Astrocyte of the spinal cord (primary cell): ENCODE results near the gene SLC31A1.

Experiments
- DNase-seq: peaks from one replicate; pipeline ENCODE4 v3.0.0; 2011; ENCODE audit warnings: low read depth, low spot score
- H3K4me3 ChIP-seq: 2 replicates; pipeline ENCODE4 v1.5.1; 2011; ENCODE audit warnings: low read depth, mild to moderate bottlenecking, low read length, moderate library complexity
- in situ Hi-C: cut with HindIII; loops from 2 replicates; pipeline ENCODE4 v1.10.0; 2017; ENCODE audit warnings: low sequenced_read_pairs
- TF ChIP-seq, protein P1 (sequence below): IDR thresholded peaks from 2 replicates; pipeline ENCODE4 v1.5.1; 2012; ENCODE audit warnings: low read depth, mild to moderate bottlenecking, low read length, inconsistent platforms

The SLC31A1 gene

GRCh38 chr9:113298311-113298710 lies 77.0 kb downstream of the SLC31A1 start:
- TF ChIP-seq, protein P1, sequence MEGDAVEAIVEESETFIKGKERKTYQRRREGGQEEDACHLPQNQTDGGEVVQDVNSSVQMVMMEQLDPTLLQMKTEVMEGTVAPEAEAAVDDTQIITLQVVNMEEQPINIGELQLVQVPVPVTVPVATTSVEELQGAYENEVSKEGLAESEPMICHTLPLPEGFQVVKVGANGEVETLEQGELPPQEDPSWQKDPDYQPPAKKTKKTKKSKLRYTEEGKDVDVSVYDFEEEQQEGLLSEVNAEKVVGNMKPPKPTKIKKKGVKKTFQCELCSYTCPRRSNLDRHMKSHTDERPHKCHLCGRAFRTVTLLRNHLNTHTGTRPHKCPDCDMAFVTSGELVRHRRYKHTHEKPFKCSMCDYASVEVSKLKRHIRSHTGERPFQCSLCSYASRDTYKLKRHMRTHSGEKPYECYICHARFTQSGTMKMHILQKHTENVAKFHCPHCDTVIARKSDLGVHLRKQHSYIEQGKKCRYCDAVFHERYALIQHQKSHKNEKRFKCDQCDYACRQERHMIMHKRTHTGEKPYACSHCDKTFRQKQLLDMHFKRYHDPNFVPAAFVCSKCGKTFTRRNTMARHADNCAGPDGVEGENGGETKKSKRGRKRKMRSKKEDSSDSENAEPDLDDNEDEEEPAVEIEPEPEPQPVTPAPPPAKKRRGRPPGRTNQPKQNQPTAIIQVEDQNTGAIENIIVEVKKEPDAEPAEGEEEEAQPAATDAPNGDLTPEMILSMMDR: no peak
- in situ Hi-C loops: no loop called here
- H3K4me3 ChIP-seq: no peak overlapping the region
- no peak for DNase-seq

GRCh38 chr9:113298924-113299770 lies 77.8 kb downstream of the SLC31A1 start:
- no peak for DNase-seq
- H3K4me3 ChIP-seq: no peak overlapping the region
- in situ Hi-C loops: no loop called here
- TF ChIP-seq, protein P1: no peak

DNA sequence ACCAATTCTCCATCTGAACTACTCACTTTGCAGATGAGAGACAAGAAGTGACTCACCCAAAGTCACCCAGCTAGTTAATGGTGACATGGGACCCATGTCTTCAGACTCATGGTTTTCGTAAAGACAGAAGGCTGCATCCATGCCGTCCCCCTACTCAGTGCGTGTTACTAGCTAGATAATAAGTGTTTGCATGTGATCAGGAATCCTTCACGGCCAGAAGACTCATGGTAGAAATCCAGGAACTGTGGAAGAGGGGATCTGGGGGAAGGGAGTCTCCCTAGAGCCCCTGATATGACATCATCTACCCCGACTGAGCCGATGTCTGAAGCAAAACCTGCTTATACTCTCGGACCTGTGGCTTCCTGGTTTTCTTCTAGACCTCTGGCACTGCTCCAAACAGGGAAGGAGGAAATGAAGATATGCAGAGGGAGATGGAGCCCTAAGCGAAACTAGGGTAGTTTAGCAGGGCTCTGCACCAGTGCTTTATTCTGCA lies 78.5 kb downstream of the SLC31A1 start:
- TF ChIP-seq, protein P1: no peak
- no peak for DNase-seq
- no peak overlapping the region for H3K4me3 ChIP-seq
- in situ Hi-C loops: no loop called here

- in situ Hi-C loops: no loop called here
- DNase-seq: no peak
- no peak overlapping the region for H3K4me3 ChIP-seq
- TF ChIP-seq, protein P1: no peak
Measured at GRCh38 chr9:113301548-113301947, 80.2 kb downstream of the SLC31A1 start.

DNA sequence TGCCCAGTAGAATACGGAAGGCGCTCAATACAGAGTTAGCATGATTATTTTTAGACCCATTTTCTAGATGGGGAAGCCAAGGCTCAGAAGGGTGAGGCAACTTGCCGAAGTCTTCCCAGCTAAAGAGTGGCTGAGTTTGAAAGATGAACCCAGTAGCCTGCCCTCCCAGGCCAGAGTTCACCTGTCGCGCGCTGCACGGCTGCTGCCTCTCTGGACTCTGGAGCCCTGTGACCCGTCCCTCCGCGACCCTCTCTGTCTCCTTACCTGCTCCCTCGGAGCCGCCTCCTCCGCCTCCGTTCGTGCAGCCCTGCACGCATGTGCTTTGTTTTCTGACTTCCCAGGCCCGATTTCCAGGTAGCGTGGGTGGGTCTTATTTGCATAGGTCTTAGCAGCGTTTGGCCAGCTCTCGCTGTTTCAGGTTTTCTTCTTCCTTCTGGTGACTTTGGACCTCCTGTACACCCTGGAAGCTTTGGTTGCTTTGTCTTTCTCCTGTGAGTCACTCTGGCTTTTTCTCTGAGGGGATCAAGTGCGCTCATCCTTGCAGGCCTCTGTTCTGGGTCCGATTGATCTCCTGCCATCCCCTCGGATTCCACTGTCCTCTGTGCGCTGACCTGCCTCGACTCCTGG lies 81.6 kb downstream of the SLC31A1 start, which contains the start of gene RNF183:
RNF183 (minus strand) TSS at position 585 of the 627 bp plus-strand sequence. CDS start 5,192 bp downstream, outside the sequence.
- no peak within 1 kb of the TSS for H3K4me3 ChIP-seq
- in situ Hi-C loops: no loop called here
- no peak for DNase-seq
- TF ChIP-seq, protein P1: no peak

- no peak overlapping the region for H3K4me3 ChIP-seq
- DNase-seq: no peak
- in situ Hi-C loops: no loop called here
- TF ChIP-seq, protein P1: no peak
Measured at GRCh38 chr9:113306566-113306965, 85.2 kb downstream of the SLC31A1 start.
